HT-29 (cell line): ENCODE results near the gene CDC42BPG. TPM values are rescaled to one million over a fixed set of nuclear protein-coding genes. Genes with fewer than 3 reads are reported as not detected.
A peak's percentile ranks its signal among the peaks of the same experiment; 100 is the strongest.

Source experiments
- DNase-seq: peaks from one replicate; pipeline ENCODE4 v3.0.0-alpha.2; 2015; ENCODE audit warnings: low spot score
- total RNA-seq: library from RNA; depleted of rRNA; stranded (reverse); fragments of >200 nt; shearing (Covaris generic); gene quantifications from 2 replicates; pipeline ENCODE4 v1.2.3, GENCODE V29; 2014; rRNA removed

CDC42BPG gene
- total RNA-seq, 1 experiment from 2014 or later = 24.7 TPM

GRCh38 chr11:64789331-64790204 is 54.9 kb downstream of the CDC42BPG start:
- no peak for DNase-seq

- no peak for DNase-seq
These were observed 55.9 kb downstream of the CDC42BPG start for GRCh38 chr11:64788321-64789215.

- DNase-seq = peak; percentile 91
These were observed 56.7 kb downstream of the CDC42BPG start for GRCh38 chr11:64787526-64788320.

DNA sequence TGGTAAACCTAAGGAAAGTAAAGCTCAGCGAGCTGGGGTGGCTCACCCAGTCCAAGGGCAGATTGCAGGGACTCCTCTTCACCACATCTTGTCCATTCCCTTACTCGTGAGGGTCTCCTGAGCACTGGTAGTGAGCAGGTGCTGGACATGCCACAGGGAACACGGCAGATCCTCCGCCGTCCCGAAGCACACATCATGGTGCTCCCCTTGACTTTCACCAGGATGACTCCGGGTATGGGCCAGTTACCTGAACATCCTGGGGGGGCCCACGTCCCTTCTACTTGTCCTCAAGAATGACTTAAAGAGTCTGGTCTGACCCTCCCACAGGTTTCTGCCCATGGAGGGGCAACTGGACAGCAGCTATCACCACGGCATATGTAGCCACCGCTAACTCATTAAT is 58.1 kb downstream of the CDC42BPG start:
- no peak for DNase-seq

DNA sequence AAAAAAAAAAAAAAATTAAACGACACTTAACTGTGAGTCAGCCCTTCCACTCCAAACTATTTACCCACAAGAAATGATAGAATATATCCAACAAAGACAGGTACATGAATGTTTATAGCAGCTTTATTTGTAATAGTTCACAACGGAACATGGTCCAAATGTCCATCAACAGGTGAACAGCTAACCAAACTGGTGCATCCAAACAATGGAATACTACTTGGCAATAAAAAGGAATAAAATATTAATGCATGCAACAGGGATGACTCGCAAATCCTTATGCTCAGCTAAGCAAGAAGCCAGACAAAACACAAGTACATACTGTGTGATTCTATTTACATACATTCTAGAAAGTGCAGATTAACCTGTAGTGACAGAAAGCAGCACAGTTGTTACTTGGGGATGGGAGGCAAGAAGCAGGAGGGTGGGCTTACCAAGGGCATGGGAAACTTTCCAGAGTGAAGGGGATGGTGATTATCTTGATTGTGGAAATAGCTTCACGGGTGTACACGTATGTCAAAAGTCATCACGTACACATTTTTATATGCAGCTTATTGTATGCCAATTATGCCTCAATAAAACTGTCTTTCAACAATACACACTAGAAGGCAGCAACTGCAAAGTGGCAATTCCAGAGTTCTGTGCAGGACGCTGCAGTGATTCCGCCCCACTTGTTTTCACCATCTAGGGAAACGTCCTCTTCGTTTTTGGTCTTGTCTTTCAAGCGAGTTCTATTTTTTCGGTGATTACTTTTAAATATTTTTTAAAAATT is 59.5 kb downstream of the CDC42BPG start:
- no peak for DNase-seq

- peak; percentile 100 for DNase-seq
These were observed 65.8 kb downstream of the CDC42BPG start, which contains the start of gene SF1 for GRCh38 chr11:64778473-64779298. Gene SF1, minus strand, starts transcription at chr11:64778542. Its CDS starts 150 bp downstream, at chr11:64778392.

GRCh38 chr11:64778223-64778472 is 66.3 kb downstream of the CDC42BPG start:
- no peak for DNase-seq

DNA sequence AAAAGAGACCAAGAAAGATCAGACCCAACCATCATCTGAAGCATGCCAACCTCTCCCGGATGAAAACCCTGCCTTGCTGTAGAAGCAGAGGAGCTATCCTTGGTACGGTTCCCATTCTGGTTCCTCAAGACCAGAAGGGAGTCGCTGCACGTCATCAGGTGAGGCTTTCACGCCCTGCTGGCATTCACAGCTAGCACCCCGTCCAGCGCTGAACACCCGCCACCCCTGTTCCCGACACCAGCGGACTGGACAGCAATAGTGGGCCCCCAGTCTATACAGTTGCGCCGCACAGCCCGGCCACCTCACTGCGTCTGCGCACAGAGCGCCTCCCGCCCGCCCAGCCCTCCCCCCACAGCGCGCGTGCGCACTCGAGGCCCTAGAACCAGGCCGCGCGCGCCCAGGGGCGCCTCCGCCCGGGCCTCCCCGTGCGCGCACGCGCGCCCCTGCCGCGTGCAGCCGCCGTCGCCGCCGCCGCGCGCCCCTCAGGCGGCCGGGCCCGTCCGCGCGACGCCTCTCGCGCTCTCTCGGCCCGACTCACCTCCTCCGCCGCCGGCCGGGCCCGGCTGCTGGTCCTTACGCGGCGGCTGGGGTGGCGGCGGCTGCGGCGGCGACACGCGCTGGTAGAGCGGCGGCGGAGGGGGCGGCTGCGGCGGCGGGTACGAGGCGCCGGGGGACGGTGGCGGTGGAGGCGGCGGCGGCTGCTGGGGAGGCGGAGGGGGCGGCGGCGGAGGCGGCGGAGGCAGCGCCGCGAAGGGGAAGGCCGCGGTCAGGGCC is 66.8 kb downstream of the CDC42BPG start:
- peak; percentile 88 for DNase-seq

GRCh38 chr11:64776875-64777274 is 67.6 kb downstream of the CDC42BPG start:
- DNase-seq = no peak

GRCh38 chr11:64776425-64776824 is 68.0 kb downstream of the CDC42BPG start:
- no peak for DNase-seq

DNA sequence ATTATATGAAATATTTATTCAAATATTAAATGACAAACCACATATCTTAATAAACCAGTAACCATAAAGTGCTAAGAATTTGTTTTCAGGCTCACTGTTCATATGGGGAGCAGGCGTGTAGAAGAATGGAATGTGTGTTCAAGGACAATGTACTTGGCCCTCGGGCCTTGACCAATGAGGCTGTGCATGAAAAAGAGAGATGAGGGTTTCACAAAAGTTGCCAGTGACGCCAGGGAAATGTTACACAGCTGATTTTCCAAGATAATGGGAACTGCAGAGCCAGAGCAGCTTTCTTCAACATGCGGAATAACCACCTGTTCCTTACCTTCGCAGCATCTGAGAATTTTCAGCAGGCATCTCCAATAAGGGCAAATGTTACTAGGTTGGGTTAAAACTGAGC is 70.3 kb downstream of the CDC42BPG start:
- DNase-seq = no peak

Other genes starting within 250 kb of the CDC42BPG start
- not detected in 2 replicates for gene NRXN2, start 121.5 kb downstream of the CDC42BPG start, total RNA-seq
- gene RASGRP2, start 100.5 kb downstream of the CDC42BPG start, total RNA-seq = not detected in 2 replicates
- 0.16 and 0.23 TPM in 2 replicates for gene PYGM, start 84.7 kb downstream of the CDC42BPG start, total RNA-seq
- 193 and 251 TPM in 2 replicates for gene SF1, start 66.1 kb downstream of the CDC42BPG start, total RNA-seq
- 44.4 and 57.0 TPM in 2 replicates for gene MAP4K2, start 41.4 kb downstream of the CDC42BPG start, total RNA-seq
- gene MEN1, start 34.1 kb downstream of the CDC42BPG start, total RNA-seq = 35.1 and 38.0 TPM in 2 replicates
- gene EHD1, start 34.0 kb upstream of the CDC42BPG start, total RNA-seq = 118 and 123 TPM in 2 replicates
- gene ATG2A, start 72.6 kb upstream of the CDC42BPG start, total RNA-seq = 47.1 and 50.5 TPM in 2 replicates
- gene PPP2R5B, start 80.0 kb upstream of the CDC42BPG start, total RNA-seq = 7.9 and 8.9 TPM in 2 replicates
- gene GPHA2, start 91.2 kb upstream of the CDC42BPG start, total RNA-seq = not detected in 2 replicates
- not detected in 2 replicates for gene MAJIN, start 127.5 kb upstream of the CDC42BPG start, total RNA-seq
- gene BATF2, start 152.3 kb upstream of the CDC42BPG start, total RNA-seq = 1.6 and 2.5 TPM in 2 replicates
- gene ARL2, start 169.5 kb upstream of the CDC42BPG start, total RNA-seq = 103 and 104 TPM in 2 replicates
- 26.5 and 36.1 TPM in 2 replicates for gene SNX15, start 182.8 kb upstream of the CDC42BPG start, total RNA-seq
- 52.4 and 52.5 TPM in 2 replicates for gene SAC3D1, start 196.6 kb upstream of the CDC42BPG start, total RNA-seq
- gene NAALADL1, start 213.9 kb upstream of the CDC42BPG start, total RNA-seq = 0.08 and 1.9 TPM in 2 replicates
- gene CDCA5, start 239.4 kb upstream of the CDC42BPG start, total RNA-seq = 66.1 and 72.1 TPM in 2 replicates
- gene ZFPL1, start 239.6 kb upstream of the CDC42BPG start, total RNA-seq = 124 and 128 TPM in 2 replicates